Skin epidermis (tissue), 12 donors: Measurements from ENCODE around the gene KRT6A.

ENCODE experiments used
- H3K27ac ChIP-seq, 21 experiments: fragments of 200-600 bp; sonication (generic) in 11 of 21; one replicate each; pipeline ENCODE4 v1.5.0; 2020; ENCODE audit warnings: mild to moderate bottlenecking in 3 of 21, inconsistent platforms in 2 of 21, moderate library complexity in 2 of 21
- H3K4me3 ChIP-seq, 7 experiments: fragments of 200-600 bp; sonication (generic) in 2 of 7; one replicate each; pipeline ENCODE4 v1.5.0; 2020; ENCODE audit warnings: inconsistent platforms in 2 of 7, mild to moderate bottlenecking in 2 of 7, moderate library complexity in 1 of 7

KRT6A gene

DNA sequence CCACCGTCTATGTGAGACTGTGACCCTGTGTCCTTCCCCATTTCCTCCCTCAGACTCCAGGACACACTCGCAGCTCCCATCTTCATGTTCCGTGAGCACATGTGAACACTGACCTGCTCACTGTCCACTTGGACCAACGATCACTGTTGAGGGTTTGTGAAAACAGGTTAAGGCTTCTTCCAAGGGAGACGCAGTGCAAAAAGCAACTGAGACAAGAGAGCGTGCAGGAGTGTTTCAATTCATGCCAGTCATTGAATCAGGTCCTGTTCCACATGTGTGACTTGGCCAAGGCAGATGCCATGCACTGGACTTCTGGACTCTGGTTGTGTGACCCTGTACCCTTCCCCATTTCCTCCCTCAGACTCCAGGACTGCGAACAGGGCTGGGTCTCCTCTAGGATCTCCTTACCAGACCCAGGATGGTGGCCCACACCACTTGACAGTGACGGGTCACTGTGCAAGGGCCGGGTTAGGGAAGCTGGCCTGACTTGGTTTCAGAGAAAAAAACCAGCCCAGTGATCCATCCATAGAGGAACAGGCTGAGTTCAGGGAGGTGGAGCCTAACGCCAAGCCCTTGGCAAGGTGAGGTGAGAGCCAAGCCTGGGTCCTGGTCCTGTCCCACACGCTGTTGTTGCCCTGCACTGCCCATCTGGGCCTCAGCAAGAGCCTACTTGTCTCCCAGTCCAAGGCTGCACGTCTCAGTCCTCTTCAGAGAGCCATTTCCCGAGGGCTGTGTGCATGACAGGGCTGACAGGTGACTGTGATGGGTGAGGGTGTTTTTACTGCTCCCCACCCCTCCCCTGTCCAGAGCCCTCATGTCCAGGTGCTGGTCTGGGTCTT, 32.8 kb upstream of the KRT6A start:
- peak overlapping the region in 1 of 7 experiments; percentile 0 for H3K4me3 ChIP-seq
- H3K27ac ChIP-seq = peak overlapping the region in 16 of 21 experiments; percentile 4 to 92 (median 62)

DNA sequence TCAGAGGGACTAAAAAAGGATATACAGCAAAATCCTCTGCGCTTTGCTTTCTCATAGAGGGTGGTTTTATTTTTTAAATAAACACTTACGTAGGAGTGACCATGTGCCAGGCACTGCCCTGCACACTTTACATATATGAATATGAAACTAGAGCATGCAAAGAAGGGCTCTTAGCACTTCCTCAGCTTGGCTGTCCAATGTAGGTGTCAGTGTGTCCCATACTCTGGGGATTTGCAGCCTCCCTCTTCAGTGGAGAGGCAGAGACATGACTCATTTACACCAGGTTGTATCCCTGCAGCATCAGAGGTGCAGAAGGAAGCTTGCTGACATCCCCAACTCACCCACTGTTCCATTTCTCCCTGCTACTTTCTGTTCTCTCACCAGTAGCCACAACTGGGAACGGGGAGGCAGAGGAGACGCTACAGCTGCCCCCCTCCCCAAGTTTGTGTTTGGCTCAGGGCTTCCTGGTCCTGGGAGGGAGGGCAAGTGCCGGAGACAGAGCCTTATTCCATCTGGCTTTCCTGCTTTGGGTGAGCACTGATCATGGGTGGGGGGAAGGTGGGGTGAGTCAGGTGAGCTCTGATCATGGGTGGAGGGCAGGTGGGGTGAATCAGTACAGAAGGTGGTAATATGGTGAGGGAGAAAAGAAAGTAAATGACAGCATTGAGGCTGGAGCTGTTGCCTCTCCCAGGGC, 32.0 kb upstream of the KRT6A start:
- H3K27ac ChIP-seq = peak overlapping the region in 17 of 21 experiments; percentile 0 to 92 (median 65)

DNA sequence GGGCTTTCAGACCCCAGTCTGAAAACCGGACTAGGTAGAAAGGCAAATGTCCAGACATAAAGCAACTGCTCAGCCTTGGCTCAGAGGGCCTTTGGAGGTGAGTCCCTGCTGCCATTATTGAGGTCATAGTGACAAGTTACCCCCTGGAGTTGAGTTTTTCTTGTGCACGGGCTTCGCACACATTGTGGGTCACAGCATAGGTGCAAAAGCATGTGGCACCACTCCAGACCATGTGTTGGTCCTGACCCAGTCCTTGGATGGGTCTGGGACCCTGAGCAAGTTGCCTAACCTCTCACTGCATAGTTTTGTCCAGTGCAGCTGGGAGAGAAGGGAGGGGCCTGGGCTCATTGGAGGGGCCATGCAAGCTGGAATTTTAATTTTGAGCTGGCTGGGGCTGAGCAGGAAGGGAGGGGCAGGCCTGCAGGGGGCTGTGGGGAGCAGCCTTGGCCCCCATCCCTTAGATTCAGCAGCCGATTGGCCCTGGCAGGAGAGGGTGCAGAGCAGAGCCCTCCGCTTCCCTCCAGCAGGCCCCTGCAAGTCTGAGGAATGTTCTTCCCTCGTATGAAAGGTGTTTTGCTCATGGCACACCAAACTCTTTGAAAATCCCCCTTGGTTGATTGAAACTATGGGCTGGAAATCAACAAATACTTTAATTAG, 31.3 kb upstream of the KRT6A start:
- Histone ChIP-seq H3K4me3 (no peak overlapping the region), H3K27ac (peak overlapping the region in 14 of 21 experiments; percentile 0 to 92 (median 78))

More for the DNA sequence above, 32.0 kb upstream of the KRT6A start:
- H3K4me3 ChIP-seq = peak overlapping the region in 1 of 7 experiments; percentile 0

DNA sequence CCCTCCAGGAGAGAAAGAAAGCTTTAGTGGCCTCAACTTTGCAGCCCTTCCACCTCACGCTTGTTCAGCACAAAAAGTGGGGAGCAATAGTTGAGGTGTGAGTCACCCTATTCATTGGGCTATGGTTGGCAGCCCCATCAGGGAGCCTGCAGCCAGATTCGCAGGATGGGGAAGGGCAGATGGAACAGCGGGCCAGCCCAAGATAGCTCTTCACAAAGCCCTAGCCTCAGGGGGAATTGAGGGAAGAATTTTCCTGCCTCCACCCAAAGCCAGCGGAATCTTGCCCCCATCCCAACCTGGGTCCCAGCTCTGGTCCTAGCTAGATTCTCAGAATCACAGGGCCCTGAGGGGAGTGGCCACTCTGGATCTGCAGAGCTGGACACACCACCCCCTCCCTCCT, 30.8 kb upstream of the KRT6A start:
- Histone ChIP-seq H3K4me3 (no peak overlapping the region), H3K27ac (peak overlapping the region in 13 of 21 experiments; percentile 12 to 92 (median 80))

DNA sequence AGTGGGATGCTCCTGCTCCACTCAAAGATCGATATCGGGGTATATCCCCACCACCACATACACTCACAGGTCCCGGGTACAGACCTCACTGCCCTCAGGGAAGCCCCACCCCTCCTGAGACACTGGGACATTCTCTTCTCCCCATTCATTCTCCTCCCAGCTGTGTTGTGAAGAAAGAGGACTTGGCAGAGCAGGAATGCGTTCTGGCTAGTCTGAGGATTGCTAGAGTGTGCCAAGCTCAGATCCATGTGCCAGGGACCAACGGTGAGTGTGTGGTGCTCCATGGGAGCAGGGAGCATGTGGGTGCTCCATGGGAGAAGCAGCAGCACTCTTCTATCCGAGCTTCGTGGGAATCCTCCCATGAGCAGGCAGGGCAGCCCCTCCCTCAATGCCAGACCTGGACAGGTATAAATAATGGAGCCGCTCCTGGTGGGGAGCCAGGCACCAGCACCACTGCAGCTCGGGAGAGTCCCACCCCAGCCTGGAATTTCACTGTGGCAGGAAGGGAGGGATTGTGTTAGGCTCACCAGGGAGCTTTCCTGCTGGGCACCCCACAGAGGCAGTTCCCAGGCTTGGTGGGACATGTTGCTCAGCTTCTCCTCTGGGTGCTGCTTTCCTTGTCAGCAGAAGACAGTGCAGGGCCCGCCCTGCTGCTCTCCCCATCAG, 29.4 kb upstream of the KRT6A start:
- Histone ChIP-seq H3K27ac (peak overlapping the region in 20 of 21 experiments; percentile 28 to 92 (median 77)), H3K4me3 (peak overlapping the region in 4 of 7 experiments; percentile 1 to 27 (median 7))

GRCh38 chr12:52521568-52522266, 28.7 kb upstream of the KRT6A start:
- peak overlapping the region in 4 of 7 experiments; percentile 1 to 27 (median 7) for H3K4me3 ChIP-seq

GRCh38 chr12:52521175-52521567, 28.1 kb upstream of the KRT6A start:
- Histone ChIP-seq H3K4me3 (peak overlapping the region in 3 of 7 experiments; percentile 7 to 46 (median 37)), H3K27ac (peak overlapping the region in 20 of 21 experiments; percentile 42 to 92 (median 77))

More at GRCh38 chr12:52521568-52522266, 28.7 kb upstream of the KRT6A start:
- H3K27ac ChIP-seq = peak overlapping the region in 20 of 21 experiments; percentile 28 to 92 (median 77)

- peak within 1 kb of the TSS; percentile 29 to 49 (median 36) for H3K4me3 ChIP-seq
- peak within 1 kb of the TSS in 20 of 21 experiments; percentile 60 to 92 (median 78) for H3K27ac ChIP-seq
Observed at GRCh38 chr12:52519826-52520662, 27.0 kb upstream of the KRT6A start, which contains the start of gene KRT5. Gene KRT5 (minus strand): TSS chr12:52520394. CDS start chr12:52520296, 98 bp downstream.

- H3K27ac ChIP-seq = peak overlapping the region in 20 of 21 experiments; percentile 12 to 89 (median 76)
Observed at GRCh38 chr12:52519387-52519703, 26.3 kb upstream of the KRT6A start.

GRCh38 chr12:52518574-52519386, 25.7 kb upstream of the KRT6A start:
- Histone ChIP-seq H3K4me3 (peak overlapping the region; percentile 29 to 49 (median 36)), H3K27ac (peak overlapping the region in 20 of 21 experiments; percentile 12 to 89 (median 76))

More at GRCh38 chr12:52519387-52519703, 26.3 kb upstream of the KRT6A start:
- peak overlapping the region; percentile 29 to 49 (median 36) for H3K4me3 ChIP-seq

DNA sequence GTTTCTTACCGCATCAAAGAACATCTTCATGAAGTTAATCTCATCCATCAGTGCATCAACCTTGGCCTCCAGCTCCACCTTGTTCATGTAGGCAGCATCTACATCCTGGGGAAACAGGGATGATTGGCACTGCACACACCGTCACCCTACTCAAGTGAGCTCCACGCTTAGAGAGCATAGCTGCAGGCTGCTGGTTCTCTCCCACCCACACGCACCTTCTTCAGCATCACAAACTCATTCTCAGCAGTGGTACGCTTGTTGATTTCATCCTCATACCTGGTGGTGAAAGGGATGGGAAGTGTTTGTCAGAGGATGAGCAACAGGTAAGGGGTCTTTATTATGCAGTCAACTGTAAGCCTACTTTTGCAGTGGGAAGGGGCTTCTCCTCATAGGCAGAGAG, 24.8 kb upstream of the KRT6A start:
- H3K27ac ChIP-seq = peak overlapping the region in 17 of 21 experiments; percentile 15 to 89 (median 76)
- H3K4me3 ChIP-seq = peak overlapping the region; percentile 29 to 49 (median 36)

- H3K27ac ChIP-seq = peak overlapping the region in 15 of 21 experiments; percentile 3 to 89 (median 72)
- peak overlapping the region; percentile 20 to 49 (median 34) for H3K4me3 ChIP-seq
Observed at GRCh38 chr12:52517005-52517835, 24.2 kb upstream of the KRT6A start.

- Histone ChIP-seq H3K4me3 (peak overlapping the region; percentile 5 to 49 (median 34)), H3K27ac (peak overlapping the region in 15 of 21 experiments; percentile 3 to 89 (median 70))
Observed at GRCh38 chr12:52515927-52516831, 23.1 kb upstream of the KRT6A start.

DNA sequence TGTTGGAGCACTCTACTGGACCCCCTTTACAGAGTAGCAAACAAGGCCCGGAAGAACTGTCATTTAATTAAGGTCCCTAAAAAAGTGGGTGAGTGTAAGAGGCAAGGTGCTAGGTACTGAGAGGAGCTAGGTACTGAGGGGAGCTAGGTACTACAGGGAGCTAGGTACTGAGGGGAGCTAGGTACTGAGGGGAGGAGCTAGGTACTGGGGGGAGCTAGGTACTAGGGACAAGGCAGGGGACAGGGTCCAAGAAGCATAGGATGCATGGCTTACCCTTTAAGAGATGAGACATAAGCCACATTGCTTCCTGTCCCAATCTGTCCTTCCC, 22.2 kb upstream of the KRT6A start:
- H3K27ac ChIP-seq = peak overlapping the region in 14 of 21 experiments; percentile 2 to 77 (median 54)
- peak overlapping the region in 3 of 7 experiments; percentile 5 to 46 (median 37) for H3K4me3 ChIP-seq
